HG03095 (cell line): ENCODE results near the gene NKAIN2.

ENCODE experiments used
- ATAC-seq: cut with Tn5 transposase; IDR thresholded peaks from one replicate; pipeline ENCODE4 v1.9.1; 2021; ENCODE audit warnings: moderate library complexity; ENCODE audit not compliant: unreplicated experiment

Gene NKAIN2

GRCh38 chr6:123803504-123804013 lies at the start of gene NKAIN2:
Gene NKAIN2, plus strand, starts transcription at chr6:123803865.
- ATAC-seq: peak; percentile 22

- ATAC-seq: no peak
Observed at GRCh38 chr6:123759472-123759871, 44.2 kb upstream of the NKAIN2 start.

GRCh38 chr6:123763904-123764303 lies 39.8 kb upstream of the NKAIN2 start:
- no peak for ATAC-seq

- ATAC-seq: no peak
Observed at GRCh38 chr6:123764722-123765121, 38.9 kb upstream of the NKAIN2 start.

- no peak for ATAC-seq
Observed at GRCh38 chr6:123768921-123769320, 34.7 kb upstream of the NKAIN2 start.

GRCh38 chr6:123769431-123769830 lies 34.2 kb upstream of the NKAIN2 start:
- no peak for ATAC-seq

GRCh38 chr6:123770247-123770949 lies 33.3 kb upstream of the NKAIN2 start:
- no peak for ATAC-seq

- ATAC-seq: no peak
Observed at GRCh38 chr6:123771126-123771525, 32.5 kb upstream of the NKAIN2 start.

GRCh38 chr6:123777563-123777962 lies 26.1 kb upstream of the NKAIN2 start:
- no peak for ATAC-seq

- no peak for ATAC-seq
Observed at GRCh38 chr6:123780021-123780420, 23.6 kb upstream of the NKAIN2 start.

GRCh38 chr6:123784330-123784729 lies 19.3 kb upstream of the NKAIN2 start:
- no peak for ATAC-seq

GRCh38 chr6:123785039-123785438 lies 18.6 kb upstream of the NKAIN2 start:
- no peak for ATAC-seq

- ATAC-seq: no peak
Observed at GRCh38 chr6:123788319-123788718, 15.3 kb upstream of the NKAIN2 start.

GRCh38 chr6:123794190-123794589 lies 9.5 kb upstream of the NKAIN2 start:
- no peak for ATAC-seq

GRCh38 chr6:123794799-123795198 lies 8.9 kb upstream of the NKAIN2 start:
- ATAC-seq: no peak

GRCh38 chr6:123801067-123801466 lies 2.6 kb upstream of the NKAIN2 start:
- ATAC-seq: no peak

- peak; percentile 3 for ATAC-seq
Observed at GRCh38 chr6:123802351-123802696, 1.3 kb upstream of the NKAIN2 start.

- ATAC-seq: peak; percentile 99
Observed at GRCh38 chr6:123802697-123803503, 765 bp upstream of the NKAIN2 start.

GRCh38 chr6:123804014-123804786 lies 535 bp downstream of the NKAIN2 start:
- ATAC-seq: no peak

- ATAC-seq: no peak
Observed at GRCh38 chr6:123804787-123805540, 1.3 kb downstream of the NKAIN2 start.

GRCh38 chr6:123805921-123806320 lies 2.3 kb downstream of the NKAIN2 start:
- no peak for ATAC-seq
